IPS-NIHi11 (cell line): ENCODE data around the gene GNA14.
"Not testable (repeated sequence)": the region's sequence is repeated elsewhere in the genome, so short reads cannot be mapped to it uniquely, and the experiment has no call there.

Experiments
- DNase-seq: peaks from one replicate; pipeline ENCODE4 v3.0.0; 2012; ENCODE audit warnings: mixed read lengths, low spot score

GNA14 gene

DNA sequence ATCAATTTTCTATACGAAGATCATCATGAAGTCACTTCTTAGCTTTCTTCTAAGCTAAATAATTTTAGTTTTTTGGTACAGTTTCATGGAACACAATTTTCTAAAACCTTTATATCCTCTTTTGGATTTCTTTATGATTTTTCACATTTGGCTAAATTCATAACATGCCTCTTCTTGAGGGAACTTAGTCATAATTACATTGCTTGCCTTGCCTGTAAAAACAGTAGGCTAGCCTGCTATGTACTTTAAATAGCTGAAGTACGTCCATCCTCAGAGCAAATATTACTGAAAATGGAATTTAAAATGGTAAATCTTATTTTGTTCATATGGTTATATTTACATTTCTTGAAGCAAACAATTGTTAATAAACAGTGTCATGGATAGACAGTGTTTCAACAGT is 245.8 kb downstream of the GNA14 start:
- DNase-seq: no peak

DNA sequence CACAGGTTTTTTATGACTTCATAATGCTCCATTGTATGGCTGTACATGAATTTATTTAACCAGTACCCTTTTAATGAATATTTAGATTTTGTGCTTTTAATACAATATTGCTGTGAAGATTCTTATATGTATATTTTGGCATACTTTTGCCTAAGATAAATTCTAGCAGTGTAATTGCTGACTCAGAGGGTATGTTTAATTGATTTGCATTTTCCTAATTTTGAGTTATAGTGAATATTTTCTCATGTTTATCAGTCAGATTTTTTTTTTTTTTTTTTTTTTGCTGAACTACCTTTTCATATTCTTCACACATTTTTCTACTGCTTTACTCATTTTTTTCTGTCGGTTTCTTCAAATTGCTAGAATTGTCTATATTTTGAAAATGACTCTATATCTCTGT is 248.2 kb downstream of the GNA14 start:
- DNase-seq: no peak

DNA sequence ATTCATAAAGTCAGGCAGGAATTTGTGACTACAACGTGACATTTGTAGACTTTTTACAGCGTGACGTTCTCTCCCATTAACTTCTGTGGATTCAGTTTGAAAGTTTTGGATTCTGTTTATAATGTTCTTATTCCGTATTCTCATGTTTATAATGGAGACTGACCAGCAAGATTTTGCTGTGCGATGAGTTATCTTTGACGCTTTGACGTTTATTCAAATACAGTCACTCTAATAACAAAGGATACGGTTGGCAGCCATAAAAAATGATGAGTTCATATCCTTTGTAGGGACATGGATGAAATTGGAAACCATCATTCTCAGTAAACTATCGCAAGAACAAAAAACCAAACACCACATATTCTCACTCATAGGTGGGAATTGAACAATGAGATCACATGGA is 249.5 kb downstream of the GNA14 start:
- not testable (repeated sequence) for DNase-seq

DNA sequence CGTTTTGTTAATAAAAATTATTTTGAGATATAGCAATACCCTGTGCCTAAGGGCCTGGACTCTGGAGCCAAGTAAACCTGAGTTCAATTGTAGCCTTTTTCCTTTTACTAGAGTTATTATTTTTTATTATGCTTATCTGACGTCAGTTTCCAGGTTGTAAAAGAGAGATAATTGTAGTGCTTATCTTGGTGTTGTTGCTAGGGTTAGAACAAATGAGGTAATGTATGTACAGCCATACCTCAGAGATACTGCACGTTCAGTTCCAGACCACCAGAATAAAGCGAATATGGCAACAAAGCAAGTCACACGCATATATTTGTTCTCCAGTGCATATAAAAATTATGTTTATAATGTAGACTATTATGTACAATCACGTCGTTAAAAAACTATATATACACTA is 255.8 kb downstream of the GNA14 start:
- DNase-seq: no peak

DNA sequence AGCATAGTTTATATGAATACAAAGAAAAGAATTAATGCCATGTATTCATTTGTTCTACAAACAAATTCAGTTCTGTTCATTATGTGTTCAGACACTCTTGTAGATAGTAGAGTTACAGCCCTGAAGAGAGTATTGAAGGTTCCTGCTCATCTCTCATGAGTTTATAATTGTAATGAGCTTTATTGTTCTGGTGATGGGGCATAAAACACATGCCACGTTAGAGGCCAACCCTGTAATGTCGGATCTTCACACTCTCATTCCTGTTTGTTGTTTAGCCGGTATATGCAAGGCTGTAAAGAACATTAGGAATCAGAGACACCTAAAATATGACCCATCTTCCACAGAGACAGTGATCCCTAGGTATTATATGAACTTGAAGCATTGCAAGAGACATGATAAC is 256.3 kb downstream of the GNA14 start:
- DNase-seq: no peak

DNA sequence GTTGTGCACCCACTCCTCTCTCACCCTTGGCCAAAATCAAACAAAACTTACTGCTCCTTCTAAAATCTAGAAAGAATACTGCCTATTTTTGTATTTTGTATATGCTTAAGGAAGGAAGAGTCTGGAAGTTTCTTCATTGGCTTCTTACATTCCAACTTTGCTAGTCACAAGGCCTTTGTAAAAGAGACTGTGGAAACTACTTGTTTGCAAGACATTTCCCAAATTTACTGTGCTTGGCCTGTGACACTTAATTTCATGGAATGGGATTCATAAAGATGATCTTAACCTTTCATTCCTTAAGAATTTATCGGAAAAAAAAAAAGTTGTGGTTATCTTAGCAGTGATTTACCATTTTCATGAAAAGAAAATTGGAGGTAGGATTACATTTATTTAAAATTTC is 261.9 kb downstream of the GNA14 start:
- DNase-seq: no peak

DNA sequence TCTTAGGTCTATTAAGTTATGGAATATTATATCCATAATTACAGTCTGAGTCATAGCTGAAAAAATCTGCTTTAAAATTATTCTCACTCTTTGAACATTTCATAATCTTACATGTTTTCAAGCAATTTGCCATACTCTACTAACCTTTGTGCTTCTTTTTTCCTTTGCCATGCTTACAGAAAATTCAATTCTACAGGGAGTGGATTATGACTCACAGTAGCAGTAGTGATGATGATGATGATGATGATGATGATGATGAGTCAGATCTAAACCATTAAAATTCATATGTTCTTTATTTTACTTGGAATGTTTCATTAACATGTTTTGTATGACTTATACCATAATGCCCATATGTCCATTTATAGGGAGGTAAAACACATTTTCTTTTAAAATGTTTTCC is 263.7 kb downstream of the GNA14 start:
- DNase-seq: no peak

DNA sequence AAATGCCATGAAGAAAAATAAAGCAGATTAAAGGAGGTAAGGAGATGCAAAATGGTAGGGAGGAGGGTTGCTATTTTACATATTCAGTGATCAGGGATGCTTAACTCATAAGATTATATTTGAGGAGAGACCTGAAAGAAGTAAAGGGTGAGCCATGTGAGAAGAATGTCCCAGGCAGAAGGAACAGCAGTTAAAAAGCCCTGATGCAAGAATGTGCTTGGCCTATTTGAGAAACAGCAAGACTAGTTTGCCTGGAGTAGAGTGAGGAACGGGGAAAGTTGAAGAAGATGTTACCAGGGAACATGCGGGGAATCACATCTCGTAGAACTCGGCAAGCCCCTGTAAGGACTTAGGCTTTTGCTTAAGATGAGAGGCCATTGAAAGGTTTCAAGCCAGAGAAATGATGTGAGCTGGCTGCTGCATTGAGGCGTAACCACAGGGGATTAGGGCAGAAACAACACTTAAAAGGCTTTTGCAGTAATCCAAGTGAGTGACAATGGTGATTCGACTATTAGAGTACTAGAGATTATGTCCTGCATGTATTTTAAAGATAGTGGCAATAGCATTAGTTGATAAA is 272.1 kb downstream of the GNA14 start:
- peak; percentile 10 for DNase-seq

DNA sequence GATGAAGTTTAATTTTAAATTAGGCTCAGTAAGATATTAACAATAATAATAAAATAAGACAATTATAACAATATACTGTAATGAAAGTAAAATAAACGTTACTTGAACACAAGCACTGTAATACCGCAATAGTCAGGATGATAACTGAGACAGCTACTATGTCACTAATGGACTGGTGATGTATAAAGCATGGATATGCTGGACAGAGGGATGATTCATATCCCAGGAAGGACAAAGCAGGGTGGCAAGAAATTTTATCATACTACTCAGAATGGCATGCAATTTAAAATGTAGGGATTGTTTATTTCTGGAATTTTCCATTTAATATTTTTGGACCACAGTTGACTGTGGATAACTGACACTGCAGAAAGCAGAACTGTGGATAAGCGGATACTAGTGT is 273.9 kb downstream of the GNA14 start:
- no peak for DNase-seq
